Epithelial cell of esophagus (primary cell): ENCODE measurements around the gene TTC8.
"Not testable (repeated sequence)": the region's sequence is repeated elsewhere in the genome, so short reads cannot be mapped to it uniquely, and the experiment has no call there.

Experiments
- DNase-seq: peaks from one replicate; pipeline ENCODE4 v3.0.0; 2010; ENCODE audit warnings: low read depth
- H3K4me3 ChIP-seq: 2 replicates; pipeline ENCODE4 v1.5.1; 2011; ENCODE audit warnings: mild to moderate bottlenecking, low read length, control low read depth
- TF ChIP-seq, protein P1 (sequence below): IDR thresholded peaks from 2 replicates; pipeline ENCODE4 v1.5.1; 2011; ENCODE audit warnings: low read depth, mild to moderate bottlenecking, low read length, control low read depth, inconsistent platforms; ENCODE audit not compliant: insufficient read depth; ENCODE audit errors: missing control alignments

TTC8 gene

GRCh38 chr14:88804477-88804876 lies 20.0 kb upstream of the TTC8 start:
- no peak for DNase-seq
- H3K4me3 ChIP-seq: no peak overlapping the region

DNA sequence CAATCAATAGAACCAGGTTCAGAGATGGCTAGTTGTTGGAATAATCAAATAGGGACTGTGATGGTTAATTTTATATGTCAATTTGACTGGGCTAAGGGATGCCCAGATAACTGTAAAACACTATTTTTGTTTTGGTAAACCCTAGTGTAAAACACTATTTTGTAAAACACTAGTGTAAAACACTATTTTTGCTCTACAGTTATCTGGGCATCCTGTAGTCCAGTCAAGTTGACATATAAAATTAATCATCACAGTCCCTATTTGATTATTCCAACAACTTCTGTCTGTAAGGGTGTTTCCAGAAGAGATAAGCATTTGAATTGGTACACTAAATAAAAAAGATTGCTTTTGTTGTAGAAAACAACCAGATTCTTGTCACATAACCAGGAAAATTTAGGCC lies 16.1 kb upstream of the TTC8 start:
- TF ChIP-seq, protein P1, sequence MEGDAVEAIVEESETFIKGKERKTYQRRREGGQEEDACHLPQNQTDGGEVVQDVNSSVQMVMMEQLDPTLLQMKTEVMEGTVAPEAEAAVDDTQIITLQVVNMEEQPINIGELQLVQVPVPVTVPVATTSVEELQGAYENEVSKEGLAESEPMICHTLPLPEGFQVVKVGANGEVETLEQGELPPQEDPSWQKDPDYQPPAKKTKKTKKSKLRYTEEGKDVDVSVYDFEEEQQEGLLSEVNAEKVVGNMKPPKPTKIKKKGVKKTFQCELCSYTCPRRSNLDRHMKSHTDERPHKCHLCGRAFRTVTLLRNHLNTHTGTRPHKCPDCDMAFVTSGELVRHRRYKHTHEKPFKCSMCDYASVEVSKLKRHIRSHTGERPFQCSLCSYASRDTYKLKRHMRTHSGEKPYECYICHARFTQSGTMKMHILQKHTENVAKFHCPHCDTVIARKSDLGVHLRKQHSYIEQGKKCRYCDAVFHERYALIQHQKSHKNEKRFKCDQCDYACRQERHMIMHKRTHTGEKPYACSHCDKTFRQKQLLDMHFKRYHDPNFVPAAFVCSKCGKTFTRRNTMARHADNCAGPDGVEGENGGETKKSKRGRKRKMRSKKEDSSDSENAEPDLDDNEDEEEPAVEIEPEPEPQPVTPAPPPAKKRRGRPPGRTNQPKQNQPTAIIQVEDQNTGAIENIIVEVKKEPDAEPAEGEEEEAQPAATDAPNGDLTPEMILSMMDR: no peak
- no peak for DNase-seq
- H3K4me3 ChIP-seq: no peak overlapping the region

More at GRCh38 chr14:88804477-88804876, 20.0 kb upstream of the TTC8 start:
- TF ChIP-seq, protein P1: no peak

- DNase-seq: no peak
- no peak overlapping the region for H3K4me3 ChIP-seq
- TF ChIP-seq, protein P1: no peak
Observed at GRCh38 chr14:88815980-88816379, 8.5 kb upstream of the TTC8 start.

DNA sequence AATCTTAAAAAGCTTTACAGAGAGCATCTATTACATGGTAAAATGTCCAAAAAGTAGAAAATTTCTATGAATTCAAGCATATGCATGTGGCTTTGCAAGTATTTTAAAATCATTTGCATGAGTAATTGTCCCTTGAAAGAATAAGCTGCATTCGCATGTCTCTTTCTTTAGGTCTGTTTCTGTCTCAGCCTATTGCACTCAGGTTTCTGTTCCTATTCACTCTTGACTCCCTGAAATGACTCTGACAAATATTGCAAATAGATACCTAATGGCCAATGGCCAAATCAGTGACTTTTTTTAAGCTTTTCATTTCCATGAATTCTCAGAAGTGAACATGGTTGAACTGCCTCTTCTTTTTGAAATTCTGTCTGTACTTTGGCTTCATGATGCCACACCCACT lies 6.4 kb upstream of the TTC8 start:
- DNase-seq: no peak
- TF ChIP-seq, protein P1: no peak

GRCh38 chr14:88819674-88820073 lies 4.8 kb upstream of the TTC8 start:
- DNase-seq, H3K4me3 ChIP-seq: not testable (repeated sequence)

More for the DNA sequence above, 6.4 kb upstream of the TTC8 start:
- H3K4me3 ChIP-seq: no peak overlapping the region

- TF ChIP-seq, protein P1: no peak
- DNase-seq: no peak
- H3K4me3 ChIP-seq: no peak overlapping the region
Observed at GRCh38 chr14:88821378-88821777, 3.1 kb upstream of the TTC8 start.

DNA sequence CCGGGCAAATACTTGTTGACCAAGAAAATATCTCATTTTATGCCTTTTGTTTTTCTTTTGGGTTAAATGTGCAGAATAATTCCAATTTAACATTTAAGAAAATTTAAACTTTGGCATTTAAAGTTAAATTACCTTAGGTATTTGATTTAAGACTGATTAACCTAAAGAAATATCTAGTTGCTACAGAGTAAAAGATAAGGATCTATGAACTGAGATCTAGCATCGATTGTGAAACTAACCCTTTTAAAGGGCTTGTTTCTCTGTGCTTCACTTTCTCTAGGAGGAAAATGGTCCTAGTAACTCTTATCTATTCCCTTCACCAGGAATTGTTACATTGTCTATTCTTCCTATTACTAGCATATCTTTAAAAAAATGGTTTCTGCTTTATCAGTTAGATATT lies 2.6 kb upstream of the TTC8 start:
- H3K4me3 ChIP-seq: no peak overlapping the region
- DNase-seq: no peak
- TF ChIP-seq, protein P1: no peak

DNA sequence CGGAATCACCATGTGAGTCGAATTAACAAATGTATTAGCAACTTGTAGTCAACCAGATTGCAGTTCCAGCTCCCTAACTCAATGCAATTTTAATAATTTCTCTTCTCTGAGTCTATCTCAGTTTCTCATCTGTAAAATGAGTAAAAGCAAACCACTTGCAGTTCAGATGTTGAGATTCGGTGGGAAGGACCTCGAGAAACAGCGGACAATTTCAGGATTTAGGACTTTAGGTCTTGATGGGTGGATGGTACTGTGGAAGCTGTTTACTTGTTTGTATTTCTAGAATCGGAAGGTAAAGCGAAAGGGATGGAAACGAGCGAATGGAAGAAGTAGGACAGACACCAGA lies 510 bp upstream of the TTC8 start:
- no peak for DNase-seq
- peak overlapping the region; percentile 77 for H3K4me3 ChIP-seq
- TF ChIP-seq, protein P1: no peak
